ENCODE measurements around the gene CEPT1. TPM values are rescaled to one million over a fixed set of nuclear protein-coding genes. Genes with fewer than 3 reads are reported as not detected.
A peak's percentile ranks its signal among the peaks of the same experiment; 100 is the strongest.

CEPT1 gene
- total and polyA plus RNA-seq, 2 of the 13 experiments (the other 11 are each of a cell fraction or from before 2014, with no cell fraction given): 35.7 to 48.2 TPM

GRCh38 chr1:111201275-111202090 lies 61.5 kb downstream of the CEPT1 start:
- 43% methylated on average over 4 of the region's 5 CpGs for WGBS (ENCODE audit: low lambda C conversion rate)
- peaks cover 86% of the 10 kb centered on the region for H3K4me1 ChIP-seq (ENCODE audit: insufficient read depth, low read length)
- H3K36me3 ChIP-seq (replicated peaks in 1 of 2; ENCODE audit: control insufficient read depth in 1 of 2, insufficient read depth in 2 of 2, low read length in 2 of 2): no peaks in the 10 kb centered on the region
- H3K79me2 ChIP-seq (ENCODE audit: insufficient read depth, low read length): no peaks in the 10 kb centered on the region
- ChIA-PET CTCF (ENCODE audit: low intra/inter-chr PET ratio, low total read pairs) (no interaction called here), POLR2A (no interaction called here)
- in situ Hi-C loops (cut with HindIII; ENCODE audit: extremely low pct_ligation_motif_present, low pct_unique_long_range_greater_than_20kb) (no loop called here), intact Hi-C loops (cut with micrococcal nuclease; ENCODE audit: unreplicated experiment) (no loop called here)
- no peak overlapping the region for H3K4me3 ChIP-seq (replicated peaks in 1 of 3; ENCODE audit: insufficient read depth in 1 of 3, low read depth in 2 of 3, low read length in 3 of 3)
- peak overlapping the region; percentile 36; the same call in 1 of the 2 replicates for H3K4me2 ChIP-seq (ENCODE audit: low read depth, low read length)
- H4K20me1 ChIP-seq (ENCODE audit: insufficient read depth, low read length): no peaks in the 10 kb centered on the region
- H3K9ac ChIP-seq (ENCODE audit: insufficient read depth, low read depth, low read length): no peak overlapping the region
- H3K27ac ChIP-seq (ENCODE audit: extremely low read length, insufficient read depth, low read length): no peak overlapping the region
- DNase-seq (ENCODE audit: low spot score) (no peak), ATAC-seq (peak; percentile 14; the same call in 2 of the 3 replicates), FAIRE-seq (no peak)
- H3K27me3 ChIP-seq (ENCODE audit: control insufficient read depth in 1 of 2, insufficient read depth in 2 of 2, low read length in 2 of 2): no peaks in the 10 kb centered on the region
- H3K9me3 ChIP-seq (ENCODE audit: low read length): no peaks in the 10 kb centered on the region
- H2AFZ ChIP-seq (ENCODE audit: low read length): peak overlapping the region; percentile 49
- no TSS peak for BruUV-seq (replicated peaks)
- TF ChIP-seq RXRA (CRISPR knock-in tag; IDR thresholded peaks at IDR 0.05) (peak; percentile 31; the same call in 1 of the 2 replicates), PRMT3 (CRISPR knock-in tag; IDR thresholded peaks at IDR 0.05; ENCODE audit: borderline replicate concordance, low read depth) (no peak), NFKB2 (CRISPR knock-in tag; IDR thresholded peaks at IDR 0.05; ENCODE audit: borderline replicate concordance) (no peak), CBX2 (IDR thresholded peaks at IDR 0.05; ENCODE audit: low read depth, low read length) (no peak), CBX2 (CRISPR knock-in tag; IDR thresholded peaks at IDR 0.05; ENCODE audit: low read depth) (no peak), NR2F1 (CRISPR knock-in tag; IDR thresholded peaks at IDR 0.05) (0 out of 4 replicates have a peak, but pooled peaks of 1 of the 2 experiments have one; percentile 15), ZNF576 (CRISPR knock-in tag; IDR thresholded peaks at IDR 0.05) (no peak), RXRB (CRISPR knock-in tag; IDR thresholded peaks at IDR 0.05; ENCODE audit: borderline replicate concordance) (0 out of 2 replicates have a peak, but pooled peaks have one; percentile 32), ZNF414 (CRISPR knock-in tag; IDR thresholded peaks at IDR 0.05) (no peak), PHF8 (CRISPR knock-in tag; IDR thresholded peaks at IDR 0.05) (no peak), ZNF281 (CRISPR knock-in tag; IDR thresholded peaks at IDR 0.05; ENCODE audit: borderline replicate concordance) (peak; percentile 68), THRA (CRISPR knock-in tag; IDR thresholded peaks at IDR 0.05; ENCODE audit: borderline replicate concordance) (peak; percentile 84; the same call in 1 of the 2 replicates), ZBTB42 (CRISPR knock-in tag; IDR thresholded peaks at IDR 0.05) (0 out of 2 replicates have a peak, but pooled peaks have one; percentile 21), TFAP4 (IDR thresholded peaks at IDR 0.05; ENCODE audit: borderline replicate concordance, low read depth) (peak; percentile 57; the same call in 1 of the 2 replicates)

Measured in HepG2 (cell line).